Stimulated activated CD4-positive, alpha-beta T cell treated with anti-CD3 and anti-CD28 coated beads, Interleukin-1b, Interleukin-23, amount 100 ng/mL, for 1 hour (primary cell): ENCODE results near the gene CYGB.
"Not testable (repeated sequence)": the region's sequence is repeated elsewhere in the genome, so short reads cannot be mapped to it uniquely, and the experiment has no call there.

Experiments used
- DNase-seq, 2 donors: peaks; one replicate each; pipeline ENCODE4 v3.0.0-alpha.2; 2020; ENCODE audit warnings: low read depth in 2 of 2

Gene CYGB

GRCh38 chr17:76567634-76568432, 30.3 kb upstream of the CYGB start:
- no peak for DNase-seq

- DNase-seq: no peak
Observed at GRCh38 chr17:76566988-76567431, 29.5 kb upstream of the CYGB start.

- no peak for DNase-seq
Observed at GRCh38 chr17:76566613-76566943, 29.1 kb upstream of the CYGB start.

- DNase-seq: no peak
Observed at GRCh38 chr17:76565728-76566612, 28.5 kb upstream of the CYGB start.

GRCh38 chr17:76564991-76565727, 27.6 kb upstream of the CYGB start:
- not testable (repeated sequence) for DNase-seq

GRCh38 chr17:76563359-76563758, 25.9 kb upstream of the CYGB start:
- not testable (repeated sequence) for DNase-seq

- DNase-seq: no peak
Observed at GRCh38 chr17:76562734-76563148, 25.2 kb upstream of the CYGB start.

- no peak for DNase-seq
Observed at GRCh38 chr17:76561799-76562268, 24.3 kb upstream of the CYGB start.

- no peak for DNase-seq
Observed at GRCh38 chr17:76561332-76561731, 23.8 kb upstream of the CYGB start.

- no peak for DNase-seq
Observed at GRCh38 chr17:76560877-76561221, 23.3 kb upstream of the CYGB start.

- DNase-seq: no peak
Observed at GRCh38 chr17:76560036-76560876, 22.7 kb upstream of the CYGB start.

- not testable (repeated sequence) for DNase-seq
Observed at GRCh38 chr17:76559460-76559859, 22.0 kb upstream of the CYGB start.

- no peak for DNase-seq
Observed at GRCh38 chr17:76558198-76559095, 20.9 kb upstream of the CYGB start.

GRCh38 chr17:76557368-76558197, 20.1 kb upstream of the CYGB start:
- peak; percentile 82 to 85 for DNase-seq

- no peak for DNase-seq
Observed at GRCh38 chr17:76556765-76557367, 19.4 kb upstream of the CYGB start.

GRCh38 chr17:76554131-76554530, 16.6 kb upstream of the CYGB start:
- no peak for DNase-seq

GRCh38 chr17:76553178-76553908, 15.8 kb upstream of the CYGB start:
- DNase-seq: no peak

GRCh38 chr17:76551685-76552084, 14.2 kb upstream of the CYGB start:
- DNase-seq: no peak
